Activated CD8-positive, alpha-beta memory T cell treated with anti-CD3 and anti-CD28 coated beads for 4 hours (primary cell): ENCODE results near the gene CHD6.

Experiments used
- DNase-seq, 2 donors: peaks; one replicate each; pipeline ENCODE4 v3.0.0-alpha.2; 2020; ENCODE audit warnings: low read depth in 2 of 2

Gene CHD6

GRCh38 chr20:41370176-41370575 is 248.0 kb downstream of the CHD6 start:
- DNase-seq = no peak

- no peak for DNase-seq
These were observed 248.5 kb downstream of the CHD6 start for GRCh38 chr20:41369673-41370072.

GRCh38 chr20:41367956-41368355 is 250.2 kb downstream of the CHD6 start:
- no peak for DNase-seq

- no peak for DNase-seq
These were observed 250.8 kb downstream of the CHD6 start for GRCh38 chr20:41367393-41367695.

- DNase-seq = no peak
These were observed 251.4 kb downstream of the CHD6 start, which contains the start of gene EMILIN3 for GRCh38 chr20:41366546-41367392. EMILIN3 (minus strand) TSS chr20:41366818; CDS start chr20:41366634, 184 bp downstream.

GRCh38 chr20:41365777-41366545 is 252.2 kb downstream of the CHD6 start:
- no peak for DNase-seq

- no peak for DNase-seq
These were observed 253.0 kb downstream of the CHD6 start for GRCh38 chr20:41364967-41365765.

- DNase-seq = no peak
These were observed 253.8 kb downstream of the CHD6 start for GRCh38 chr20:41364236-41364855.

GRCh38 chr20:41363601-41364000 is 254.6 kb downstream of the CHD6 start:
- no peak for DNase-seq

GRCh38 chr20:41362748-41363140 is 255.4 kb downstream of the CHD6 start:
- no peak for DNase-seq

GRCh38 chr20:41361757-41362747 is 256.1 kb downstream of the CHD6 start:
- no peak for DNase-seq

GRCh38 chr20:41360831-41361756 is 257.1 kb downstream of the CHD6 start:
- no peak for DNase-seq

- DNase-seq = no peak
These were observed 258.6 kb downstream of the CHD6 start for GRCh38 chr20:41359541-41360011.

- no peak for DNase-seq
These were observed 259.5 kb downstream of the CHD6 start for GRCh38 chr20:41358717-41359116.

- DNase-seq = no peak
These were observed 259.9 kb downstream of the CHD6 start for GRCh38 chr20:41358230-41358629.

- DNase-seq = no peak
These were observed 260.6 kb downstream of the CHD6 start for GRCh38 chr20:41357424-41358163.

GRCh38 chr20:41356951-41357350 is 261.2 kb downstream of the CHD6 start:
- DNase-seq = no peak

GRCh38 chr20:41355598-41356203 is 262.5 kb downstream of the CHD6 start:
- DNase-seq = no peak
